Measurements from ENCODE around the gene GPR156. TPM values are rescaled to one million over a fixed set of nuclear protein-coding genes. Genes with fewer than 3 reads are reported as not detected.

Gene GPR156
- total and polyA plus RNA-seq, 9 of the 15 experiments (the other 6 are each of a cell fraction or from before 2014, with no cell fraction given), result 0.07 to 0.14 (median 0.12) TPM; not detected in 5

GRCh38 chr3:120163026-120163425 is 122.0 kb downstream of the GPR156 start (continued):
- TF ChIP-seq ZNF277 (CRISPR knock-in tag; IDR thresholded peaks at IDR 0.05; ENCODE audit: borderline replicate concordance), result no peak

GRCh38 chr3:120162400-120162799 is 122.6 kb downstream of the GPR156 start:
- Histone ChIP-seq H3K9me1 (ENCODE audit: control insufficient read depth, insufficient read depth, low read length) (no peaks in the 10 kb centered on the region), H3K4me2 (ENCODE audit: insufficient read depth, low read length) (no peak overlapping the region), H3K9ac (ENCODE audit: insufficient read depth in 1 of 2, low read depth in 2 of 2, low read length in 2 of 2) (no peak overlapping the region), H2AFZ (ENCODE audit: low read depth, low read length) (no peak overlapping the region), H3K36me3 (ENCODE audit: control insufficient read depth, insufficient read depth, low read length) (no peaks in the 10 kb centered on the region), H3K9me3 (replicated peaks; ENCODE audit: control insufficient read depth, insufficient read depth, low read depth, low read length) (no peaks in the 10 kb centered on the region), H3K27ac (ENCODE audit: extremely low read depth, low read depth, low read length) (no peak overlapping the region), H3K4me3 (no peak overlapping the region), H4K20me1 (replicated peaks; ENCODE audit: control insufficient read depth, insufficient read depth, low read length) (no peaks in the 10 kb centered on the region), H3K79me2 (ENCODE audit: control insufficient read depth, insufficient read depth, low read length) (no peaks in the 10 kb centered on the region), H3K4me1 (replicated peaks in 1 of 2; ENCODE audit: control insufficient read depth in 2 of 2, insufficient read depth in 2 of 2, low read length in 2 of 2) (0 out of 5 replicates have a peak, but pooled peaks cover 0 to 4% of the 10 kb centered on the region in 2 experiments), H3K27me3 (ENCODE audit: control insufficient read depth in 2 of 2, insufficient read depth in 2 of 2, low read length in 2 of 2) (peaks cover 6 to 7% of the 10 kb centered on the region in 2 experiments; a peak in 4 of 5 replicates)
- TF ChIP-seq FOXK2 (conservative IDR thresholded peaks at IDR 0.05 in 1 of 2, IDR thresholded peaks at IDR 0.05 in 1 of 2; ENCODE audit: low read depth in 2 of 2), result no peak
- TF ChIP-seq USF1 (CRISPR knock-in tag; IDR thresholded peaks at IDR 0.05), result no peak
- TF ChIP-seq STAT5B (CRISPR knock-in tag; IDR thresholded peaks at IDR 0.05), result no peak
- ATAC-seq, result no peak
- in situ Hi-C loops (cut with MboI), result no loop called here
- CTCF ChIA-PET (ENCODE audit: low intra/inter-chr PET ratio), result no interaction called here
- BruUV-seq (replicated peaks), result no TSS peak
- POLR2A ChIA-PET, result no interaction called here
- no peak for DNase-seq (ENCODE audit: extremely low read depth in 1 of 4, low spot score in 3 of 4)
- intact Hi-C loops (cut with micrococcal nuclease), result no loop called here
- FAIRE-seq, result no peak

All from K562 (cell line).